Stimulated activated CD8-positive, alpha-beta memory T cell treated with anti-CD3 and anti-CD28 coated beads, Interleukin-4, amount 100 ng/mL, for 24 hours (primary cell): ENCODE measurements around the gene MTCL3.
A peak's percentile ranks its signal among the peaks of the same experiment; 100 is the strongest.
"Not testable (repeated sequence)": the region's sequence is repeated elsewhere in the genome, so short reads cannot be mapped to it uniquely, and the experiment has no call there.

ENCODE experiments used
- DNase-seq: peaks from one replicate; pipeline ENCODE4 v3.0.0-alpha.2; 2020; ENCODE audit warnings: low read depth

The MTCL3 gene

DNA sequence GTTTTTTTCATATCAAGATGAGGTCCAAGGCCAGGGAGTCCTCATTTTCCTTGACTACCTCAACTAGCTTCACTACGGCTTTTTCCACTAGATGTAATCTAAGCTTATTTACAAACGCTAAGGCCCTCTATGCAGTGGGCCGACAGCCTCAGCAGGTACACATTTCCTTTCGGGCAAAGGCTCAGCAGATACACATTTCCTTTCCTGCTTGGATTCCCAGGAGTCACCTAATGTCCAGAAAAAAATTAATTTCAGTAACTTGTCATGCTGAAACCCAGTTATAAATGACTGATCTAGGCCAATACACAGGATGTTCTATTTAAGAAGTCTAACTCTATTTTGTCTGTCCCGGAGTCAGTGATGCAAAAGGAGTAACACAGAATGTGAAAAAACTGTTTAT lies 52.7 kb downstream of the MTCL3 start:
- DNase-seq: no peak

DNA sequence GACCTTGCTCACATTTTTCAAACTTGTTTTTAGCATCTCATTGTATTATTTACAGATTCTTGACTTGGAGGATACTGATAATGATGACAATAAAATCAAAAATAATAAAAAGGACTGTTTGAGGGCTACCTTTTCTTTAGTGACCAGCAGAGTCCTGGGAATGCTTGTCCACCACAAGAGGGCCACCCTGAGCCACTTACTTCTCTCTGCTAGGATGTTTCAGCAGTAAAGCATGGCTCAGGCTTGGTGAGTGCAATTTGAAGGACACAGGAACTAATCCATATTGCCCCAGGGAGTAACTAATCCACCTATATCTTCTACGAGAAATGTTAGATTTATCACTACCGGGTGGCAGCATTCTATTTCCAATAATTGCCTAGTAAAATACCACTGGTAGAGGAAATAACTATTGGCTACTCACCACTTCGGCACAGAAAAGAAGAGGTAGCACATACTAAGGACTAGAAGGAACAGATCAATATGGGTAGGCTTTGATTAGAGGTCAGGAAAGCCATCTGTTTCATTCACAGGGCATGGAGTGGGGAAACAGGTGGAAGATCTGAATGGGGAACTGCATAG lies 54.2 kb downstream of the MTCL3 start:
- peak; percentile 56 for DNase-seq

GRCh38 chr6:127464161-127464880 lies 54.8 kb downstream of the MTCL3 start:
- no peak for DNase-seq

DNA sequence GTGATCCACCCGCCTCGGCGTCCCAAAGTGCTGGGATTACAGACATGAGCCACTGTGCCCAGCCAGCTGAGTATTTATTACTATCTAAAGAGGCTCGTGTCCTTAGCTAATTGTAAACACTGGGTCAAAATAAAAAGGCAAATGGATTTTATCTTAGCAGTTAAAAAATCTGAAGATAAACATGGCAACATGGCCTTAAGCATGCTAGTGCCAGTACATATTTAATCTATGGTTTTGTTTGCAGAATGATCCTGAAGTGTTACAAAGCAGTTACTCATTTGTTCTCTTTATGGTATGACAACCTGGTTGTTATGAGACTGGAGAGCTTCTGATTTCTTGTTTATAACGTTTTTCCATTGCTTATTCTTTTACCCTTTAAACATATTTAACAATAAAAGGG lies 56.1 kb downstream of the MTCL3 start:
- DNase-seq: no peak

GRCh38 chr6:127462376-127462775 lies 56.8 kb downstream of the MTCL3 start:
- DNase-seq: no peak

- no peak for DNase-seq
Measured at GRCh38 chr6:127460465-127460864, 58.7 kb downstream of the MTCL3 start.

- DNase-seq: no peak
Measured at GRCh38 chr6:127459231-127459641, 59.9 kb downstream of the MTCL3 start, which contains the start of gene KIAA0408. Gene KIAA0408, minus strand, starts transcription at chr6:127459389. Its CDS starts 5,408 bp downstream, at chr6:127453981.

GRCh38 chr6:127458817-127459216 lies 60.3 kb downstream of the MTCL3 start:
- DNase-seq: no peak

- DNase-seq: no peak
Measured at GRCh38 chr6:127458222-127458621, 60.9 kb downstream of the MTCL3 start.

GRCh38 chr6:127457456-127458064 lies 61.6 kb downstream of the MTCL3 start:
- no peak for DNase-seq

DNA sequence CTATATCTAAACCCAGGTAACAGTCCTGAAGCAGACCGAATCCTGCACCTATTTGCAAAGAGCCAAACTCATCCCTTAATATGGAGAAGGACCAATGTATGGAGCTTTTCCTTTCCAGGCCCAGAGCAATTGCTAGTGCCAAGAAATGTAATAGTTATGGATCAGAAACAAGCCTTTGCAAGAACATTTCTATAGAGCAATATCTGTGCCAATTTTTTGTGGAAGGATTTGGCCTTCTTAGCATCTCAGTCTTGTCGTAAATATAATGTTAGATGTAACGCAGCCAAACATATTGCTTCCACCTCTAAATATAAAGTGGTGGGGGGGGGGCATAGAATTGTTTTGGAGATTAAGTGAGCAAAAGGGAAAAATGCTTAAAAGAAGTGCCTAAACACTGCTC lies 62.7 kb downstream of the MTCL3 start:
- DNase-seq: no peak

DNA sequence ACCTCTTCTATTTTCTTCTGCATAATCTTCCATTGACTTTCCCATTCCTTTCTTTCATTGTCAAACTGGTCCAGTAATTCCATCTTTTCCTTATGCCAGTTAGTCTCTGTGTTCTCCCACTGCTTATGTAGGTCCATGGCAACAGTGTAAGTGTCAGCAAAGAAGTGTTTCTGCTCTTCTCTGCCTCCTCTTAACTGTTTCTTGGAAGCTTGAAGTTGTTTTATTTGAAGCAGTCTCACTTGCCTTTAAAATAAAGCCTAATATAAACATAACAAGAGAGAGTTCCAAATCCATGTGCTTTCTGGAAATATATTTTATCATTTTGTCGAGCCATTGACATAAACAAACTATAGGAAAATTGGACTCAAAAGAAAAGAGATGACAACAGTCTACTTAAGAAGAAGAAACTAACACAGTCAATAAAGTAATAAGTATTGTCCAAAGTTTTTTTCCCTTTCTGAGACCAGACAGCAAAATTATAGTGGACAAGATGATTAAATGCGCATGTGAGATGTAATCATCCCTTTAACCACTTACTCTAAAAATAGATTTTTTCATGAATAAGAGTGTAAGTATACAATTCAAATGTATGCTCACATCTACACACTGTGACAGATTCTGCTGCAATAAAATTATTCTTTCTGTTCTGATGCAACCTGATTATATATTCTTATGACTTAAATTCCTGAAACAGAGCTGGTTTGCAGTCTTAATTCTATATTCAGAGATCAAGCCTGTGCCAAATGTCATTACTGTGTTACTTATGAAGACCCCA lies 65.1 kb downstream of the MTCL3 start:
- DNase-seq: no peak

- DNase-seq: no peak
Measured at GRCh38 chr6:127452803-127453202, 66.3 kb downstream of the MTCL3 start.

GRCh38 chr6:127451388-127451787 lies 67.7 kb downstream of the MTCL3 start:
- DNase-seq: no peak

- DNase-seq: no peak
Measured at GRCh38 chr6:127447780-127448179, 71.4 kb downstream of the MTCL3 start.

DNA sequence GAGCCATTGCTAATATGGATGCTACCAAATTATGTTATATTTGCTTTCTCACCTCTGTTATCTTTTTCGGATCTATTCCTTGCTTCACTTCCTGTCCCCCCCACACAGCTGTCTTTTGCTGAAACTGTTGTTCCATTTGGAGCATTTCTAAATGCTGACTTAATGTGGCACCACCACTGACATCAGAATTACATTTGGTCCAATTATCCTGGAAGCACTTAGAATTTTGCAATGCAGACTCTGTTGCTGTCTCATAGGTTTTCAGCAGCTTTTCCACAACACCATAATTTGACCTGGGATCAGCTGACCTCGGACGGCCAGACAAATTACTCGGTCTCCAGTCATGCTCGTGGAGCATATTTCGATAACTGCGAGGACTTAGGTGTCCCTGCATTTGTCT lies 72.8 kb downstream of the MTCL3 start:
- DNase-seq: no peak

GRCh38 chr6:127441881-127442280 lies 77.3 kb downstream of the MTCL3 start:
- DNase-seq: no peak

DNA sequence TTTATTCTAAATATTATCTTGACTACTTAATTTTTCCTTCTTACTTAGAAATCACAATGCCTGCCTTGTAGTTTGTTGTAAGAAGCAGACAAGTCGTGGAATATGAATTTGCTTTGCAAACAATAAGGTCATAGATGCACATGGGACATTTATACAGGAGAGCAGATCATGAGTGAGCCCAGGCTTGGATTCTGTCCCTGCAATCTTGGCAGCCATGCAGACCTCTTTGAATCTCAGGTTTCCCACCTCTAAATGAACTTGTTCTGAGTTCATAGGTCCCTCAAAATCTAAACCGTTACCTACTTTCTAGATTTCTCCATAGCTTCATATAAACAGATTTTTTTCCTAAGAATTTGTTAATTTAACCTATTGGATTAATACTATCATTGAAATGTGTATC lies 79.4 kb downstream of the MTCL3 start:
- no peak for DNase-seq

- no peak for DNase-seq
Measured at GRCh38 chr6:127436578-127437110, 82.5 kb downstream of the MTCL3 start.

DNA sequence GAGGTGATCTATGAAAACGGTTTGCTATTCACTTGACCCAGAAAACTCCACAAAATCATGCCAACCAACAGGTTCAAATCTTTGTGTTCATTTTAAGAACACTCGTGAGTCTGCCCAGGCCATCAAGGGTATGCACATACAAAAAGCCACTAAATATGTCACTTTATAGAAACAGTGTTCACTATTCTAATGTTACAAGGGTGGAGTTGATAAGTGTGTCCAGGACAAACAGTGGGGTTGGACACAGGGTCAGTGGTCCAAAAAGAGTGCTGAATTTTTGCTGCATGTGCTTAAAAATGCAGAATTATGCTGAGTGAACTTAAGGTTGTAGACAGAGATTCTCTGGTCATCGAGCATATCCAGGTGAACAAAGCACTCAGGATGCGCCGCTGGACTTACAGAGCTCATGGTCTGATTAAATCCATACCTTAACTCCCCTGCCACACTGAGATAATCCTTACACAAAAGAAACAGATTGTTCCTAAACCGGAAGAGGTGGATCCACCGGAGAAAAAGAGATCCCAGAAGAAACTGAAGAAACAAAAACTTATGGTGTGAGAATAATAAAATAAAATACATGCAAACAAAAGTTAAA lies 83.4 kb downstream of the MTCL3 start:
- DNase-seq: no peak

GRCh38 chr6:127434651-127435050 lies 84.5 kb downstream of the MTCL3 start:
- no peak for DNase-seq

GRCh38 chr6:127428562-127428961 lies 90.6 kb downstream of the MTCL3 start:
- not testable (repeated sequence) for DNase-seq
